ENCODE results near the gene COL5A2.
A peak's percentile ranks its signal among the peaks of the same experiment; 100 is the strongest.

Gene COL5A2

GRCh38 chr2:189147361-189147760, 32.2 kb downstream of the COL5A2 start:
- no peak for DNase-seq (ENCODE audit: low spot score)

- no peak for DNase-seq (ENCODE audit: low spot score)
These were observed 33.0 kb downstream of the COL5A2 start for GRCh38 chr2:189146553-189146952.

GRCh38 chr2:189144700-189145211, 34.8 kb downstream of the COL5A2 start:
- DNase-seq (ENCODE audit: low spot score) = no peak

- peak; percentile 24 for DNase-seq (ENCODE audit: low spot score)
These were observed 35.6 kb downstream of the COL5A2 start for GRCh38 chr2:189143925-189144324.

- DNase-seq (ENCODE audit: low spot score) = peak; percentile 6
These were observed 36.4 kb downstream of the COL5A2 start for GRCh38 chr2:189142893-189143759.

GRCh38 chr2:189138800-189139199, 40.8 kb downstream of the COL5A2 start:
- DNase-seq (ENCODE audit: low spot score) = no peak

- no peak for DNase-seq (ENCODE audit: low spot score)
These were observed 42.0 kb downstream of the COL5A2 start for GRCh38 chr2:189137519-189137918.

GRCh38 chr2:189134485-189134884, 45.1 kb downstream of the COL5A2 start:
- DNase-seq (ENCODE audit: low spot score) = no peak

GRCh38 chr2:189131991-189132390, 47.6 kb downstream of the COL5A2 start:
- DNase-seq (ENCODE audit: low spot score) = no peak

GRCh38 chr2:189129971-189130370, 49.6 kb downstream of the COL5A2 start:
- DNase-seq (ENCODE audit: low spot score) = peak; percentile 42

- no peak for DNase-seq (ENCODE audit: low spot score)
These were observed 50.6 kb downstream of the COL5A2 start for GRCh38 chr2:189128970-189129369.

- no peak for DNase-seq (ENCODE audit: low spot score)
These were observed 51.8 kb downstream of the COL5A2 start for GRCh38 chr2:189127756-189128155.

GRCh38 chr2:189125195-189125594, 54.4 kb downstream of the COL5A2 start:
- no peak for DNase-seq (ENCODE audit: low spot score)

- DNase-seq (ENCODE audit: low spot score) = no peak
These were observed 55.4 kb downstream of the COL5A2 start for GRCh38 chr2:189124175-189124574.

- no peak for DNase-seq (ENCODE audit: low spot score)
These were observed 61.2 kb downstream of the COL5A2 start for GRCh38 chr2:189118386-189118785.

- no peak for DNase-seq (ENCODE audit: low spot score)
These were observed 62.6 kb downstream of the COL5A2 start for GRCh38 chr2:189116979-189117378.

GRCh38 chr2:189116087-189116486, 63.5 kb downstream of the COL5A2 start:
- DNase-seq (ENCODE audit: low spot score) = no peak

- DNase-seq (ENCODE audit: low spot score) = no peak
These were observed 64.4 kb downstream of the COL5A2 start for GRCh38 chr2:189115126-189115525.

GRCh38 chr2:189113963-189114362, 65.6 kb downstream of the COL5A2 start:
- DNase-seq (ENCODE audit: low spot score) = no peak

- no peak for DNase-seq (ENCODE audit: low spot score)
These were observed 68.4 kb downstream of the COL5A2 start for GRCh38 chr2:189111063-189111715.

GRCh38 chr2:189109921-189110397, 69.6 kb downstream of the COL5A2 start:
- no peak for DNase-seq (ENCODE audit: low spot score)

GRCh38 chr2:189104934-189105333, 74.6 kb downstream of the COL5A2 start:
- DNase-seq (ENCODE audit: low spot score) = no peak

- DNase-seq (ENCODE audit: low spot score) = no peak
These were observed 76.8 kb downstream of the COL5A2 start for GRCh38 chr2:189102735-189103134.

All from AG08396 (cell line).